HEK293 (cell line): ENCODE measurements around the gene CFAP58.

Experiments used
- AEBP2 ChIP-seq: fragments of 450-650 bp; formaldehyde crosslinking; IDR thresholded peaks from 2 replicates; pipeline ENCODE4 v1.5.1; 2016; ENCODE audit warnings: missing biosample characterization, missing genetic modification characterization, borderline replicate concordance
- BCL11B ChIP-seq: fragments of 450-650 bp; formaldehyde crosslinking; IDR thresholded peaks from 2 replicates; pipeline ENCODE4 v1.5.1; 2016; ENCODE audit warnings: low read depth, missing biosample characterization, missing genetic modification characterization
- INSM2 ChIP-seq: fragments of 450-650 bp; formaldehyde crosslinking; IDR thresholded peaks from 2 replicates; pipeline ENCODE4 v1.5.1; 2016; ENCODE audit warnings: missing biosample characterization, missing genetic modification characterization
- KLF7 ChIP-seq: fragments of 450-650 bp; formaldehyde crosslinking; IDR thresholded peaks from 2 replicates; pipeline ENCODE4 v1.5.1; 2016; ENCODE audit warnings: missing biosample characterization, missing genetic modification characterization, borderline replicate concordance
- MZF1 ChIP-seq: fragments of 450-650 bp; formaldehyde crosslinking; IDR thresholded peaks from 2 replicates; pipeline ENCODE4 v1.5.1; 2017; ENCODE audit warnings: missing biosample characterization, missing genetic modification characterization, borderline replicate concordance
- PRDM4 ChIP-seq: fragments of 450-650 bp; formaldehyde crosslinking; IDR thresholded peaks from 2 replicates; pipeline ENCODE4 v1.5.1; 2017; ENCODE audit warnings: missing biosample characterization, missing genetic modification characterization
- REST ChIP-seq: fragments of 450-650 bp; formaldehyde crosslinking; IDR thresholded peaks from 2 replicates; pipeline ENCODE4 v1.5.1; 2016; ENCODE audit warnings: missing biosample characterization, missing genetic modification characterization
- SETDB1 ChIP-seq: IDR thresholded peaks from one replicate; pipeline ENCODE4 v1.6.1; 2017; ENCODE audit warnings: mild to moderate bottlenecking, low read length, moderate library complexity, mixed read lengths; ENCODE audit not compliant: insufficient read length
- ZBTB8A ChIP-seq: fragments of 450-650 bp; formaldehyde crosslinking; IDR thresholded peaks from 2 replicates; pipeline ENCODE4 v1.5.1; 2016; ENCODE audit warnings: missing biosample characterization, missing genetic modification characterization
- ZFP69B ChIP-seq: fragments of 450-650 bp; formaldehyde crosslinking; IDR thresholded peaks from 2 replicates; pipeline ENCODE4 v1.5.1; 2016; ENCODE audit warnings: missing biosample characterization, missing genetic modification characterization
- ZNF133 ChIP-seq: fragments of 450-650 bp; formaldehyde crosslinking; IDR thresholded peaks from 2 replicates; pipeline ENCODE4 v1.5.1; 2016; ENCODE audit warnings: missing biosample characterization, missing genetic modification characterization
- ZNF16 ChIP-seq: fragments of 450-650 bp; formaldehyde crosslinking; IDR thresholded peaks from 2 replicates; pipeline ENCODE4 v1.5.1; 2016; ENCODE audit warnings: low read depth, missing biosample characterization, missing genetic modification characterization
- ZNF2 ChIP-seq: fragments of 450-650 bp; formaldehyde crosslinking; IDR thresholded peaks from 2 replicates; pipeline ENCODE4 v1.5.1; 2016; ENCODE audit warnings: missing biosample characterization, missing genetic modification characterization
- ZNF214 ChIP-seq: fragments of 450-650 bp; formaldehyde crosslinking; IDR thresholded peaks from 2 replicates; pipeline ENCODE4 v1.5.1; 2017; ENCODE audit warnings: missing biosample characterization, mild to moderate bottlenecking, missing genetic modification characterization, borderline replicate concordance
- ZNF26 ChIP-seq: fragments of 450-650 bp; formaldehyde crosslinking; IDR thresholded peaks from 2 replicates; pipeline ENCODE4 v1.5.1; 2016; ENCODE audit warnings: missing biosample characterization, missing genetic modification characterization
- ZNF341 ChIP-seq: fragments of 450-650 bp; formaldehyde crosslinking; IDR thresholded peaks from 2 replicates; pipeline ENCODE4; 2016; ENCODE audit warnings: low read depth, missing biosample characterization, missing genetic modification characterization
- ZNF394 ChIP-seq: fragments of 450-650 bp; formaldehyde crosslinking; IDR thresholded peaks from 2 replicates; pipeline ENCODE4 v1.5.1; 2016; ENCODE audit warnings: missing biosample characterization, missing genetic modification characterization, mild to moderate bottlenecking, moderate library complexity, borderline replicate concordance
- ZNF513 ChIP-seq: fragments of 450-650 bp; IDR thresholded peaks from 2 replicates; pipeline ENCODE4 v1.5.1; 2018; ENCODE audit warnings: missing biosample characterization, missing genetic modification characterization
- ZNF555 ChIP-seq: fragments of 450-650 bp; formaldehyde crosslinking; conservative IDR thresholded peaks from 2 replicates; pipeline ENCODE4 v1.5.1; 2017; ENCODE audit warnings: missing biosample characterization, mild to moderate bottlenecking, missing genetic modification characterization, inconsistent platforms
- ZNF560 ChIP-seq: fragments of 450-650 bp; formaldehyde crosslinking; IDR thresholded peaks from 2 replicates; pipeline ENCODE4 v1.5.1; 2017; ENCODE audit warnings: missing biosample characterization, missing genetic modification characterization, borderline replicate concordance
- ZNF660 ChIP-seq: fragments of 450-650 bp; IDR thresholded peaks from 2 replicates; pipeline ENCODE4 v1.5.1; 2018; ENCODE audit warnings: missing biosample characterization, mild to moderate bottlenecking, missing genetic modification characterization
- ZNF664 ChIP-seq: fragments of 450-650 bp; formaldehyde crosslinking; IDR thresholded peaks from 2 replicates; pipeline ENCODE4 v1.5.1; 2016; ENCODE audit warnings: missing biosample characterization, missing genetic modification characterization
- ZNF701 ChIP-seq: fragments of 450-650 bp; formaldehyde crosslinking; IDR thresholded peaks from 2 replicates; pipeline ENCODE4 v1.5.1; 2016; ENCODE audit warnings: missing biosample characterization, missing genetic modification characterization
- ZSCAN4 ChIP-seq: fragments of 450-650 bp; formaldehyde crosslinking; IDR thresholded peaks from 2 replicates; pipeline ENCODE4 v1.5.1; 2017; ENCODE audit warnings: missing biosample characterization, missing genetic modification characterization

CFAP58 gene

GRCh38 chr10:104328896-104329710 is 24.5 kb upstream of the CFAP58 start (continued):
- TF ChIP-seq ZNF341 (tag by site-specific recombination): no peak
- no peak for TF ChIP-seq ZNF214
- no peak for TF ChIP-seq KLF7
- TF ChIP-seq ZNF555 (tag by site-specific recombination): no peak
- TF ChIP-seq ZNF560 (tag by site-specific recombination): no peak
- TF ChIP-seq SETDB1: peak; percentile 22
- peak; percentile 41; the same call in 1 of the 2 replicates for TF ChIP-seq ZBTB8A (tag by site-specific recombination)
- 0 out of 2 replicates have a peak, but pooled peaks have one; percentile 32 for TF ChIP-seq ZNF16 (tag by site-specific recombination)
- no peak for TF ChIP-seq AEBP2
- TF ChIP-seq BCL11B (tag by site-specific recombination): no peak
- no peak for TF ChIP-seq ZNF513 (tag by site-specific recombination)
- no peak for TF ChIP-seq REST (tag by site-specific recombination)
- TF ChIP-seq ZNF26 (tag by site-specific recombination): no peak
- TF ChIP-seq MZF1 (tag by site-specific recombination): no peak
- TF ChIP-seq INSM2 (tag by site-specific recombination): peak; percentile 96
- TF ChIP-seq ZNF2: peak; percentile 75; the same call in 1 of the 2 replicates
- TF ChIP-seq ZNF133: no peak
- TF ChIP-seq ZFP69B (tag by site-specific recombination): peak; percentile 98
- TF ChIP-seq ZSCAN4 (tag by site-specific recombination): peak; percentile 95
- no peak for TF ChIP-seq ZNF701 (tag by site-specific recombination)
- TF ChIP-seq ZNF660 (tag by site-specific recombination): peak; percentile 96
- TF ChIP-seq ZNF664 (tag by site-specific recombination): no peak
- peak; percentile 83 for TF ChIP-seq ZNF394 (tag by site-specific recombination)
- peak; percentile 73 for TF ChIP-seq PRDM4 (tag by site-specific recombination)
